Effector memory CD4-positive, alpha-beta T cell (primary cell): ENCODE data around the gene KCNJ6.
"Not testable (repeated sequence)": the region's sequence is repeated elsewhere in the genome, so short reads cannot be mapped to it uniquely, and the experiment has no call there.

Experiments
- DNase-seq, 3 donors: peaks; one replicate each; pipeline ENCODE4 v3.0.0-alpha.2; 2020
- H3K27ac ChIP-seq: 2 replicates; pipeline ENCODE4 v1.7.0; 2013; ENCODE audit warnings: mild to moderate bottlenecking, low read length, moderate library complexity; ENCODE audit not compliant: insufficient read depth, poor library complexity, severe bottlenecking
- H3K27me3 ChIP-seq: replicated peaks from 2 replicates; pipeline ENCODE4 v1.7.0; 2013; ENCODE audit warnings: mild to moderate bottlenecking, low read length; ENCODE audit not compliant: insufficient read depth, control insufficient read depth, poor library complexity, severe bottlenecking
- H3K36me3 ChIP-seq: 2 replicates; pipeline ENCODE4 v1.7.0; 2013; ENCODE audit warnings: mild to moderate bottlenecking, low read length, moderate library complexity; ENCODE audit not compliant: control insufficient read depth, insufficient read depth
- H3K4me1 ChIP-seq: 2 replicates; pipeline ENCODE4 v1.7.0; 2013; ENCODE audit warnings: low read length, mild to moderate bottlenecking; ENCODE audit not compliant: control insufficient read depth, insufficient read depth, poor library complexity, severe bottlenecking
- H3K4me3 ChIP-seq: 2 replicates; pipeline ENCODE4 v1.7.0; 2013; ENCODE audit warnings: low read length, low read depth, mild to moderate bottlenecking; ENCODE audit not compliant: insufficient read depth, poor library complexity, severe bottlenecking
- H3K9me3 ChIP-seq: 2 replicates; pipeline ENCODE4 v1.7.0; 2013; ENCODE audit warnings: mild to moderate bottlenecking, low read length, moderate library complexity; ENCODE audit not compliant: control insufficient read depth

The KCNJ6 gene

DNA sequence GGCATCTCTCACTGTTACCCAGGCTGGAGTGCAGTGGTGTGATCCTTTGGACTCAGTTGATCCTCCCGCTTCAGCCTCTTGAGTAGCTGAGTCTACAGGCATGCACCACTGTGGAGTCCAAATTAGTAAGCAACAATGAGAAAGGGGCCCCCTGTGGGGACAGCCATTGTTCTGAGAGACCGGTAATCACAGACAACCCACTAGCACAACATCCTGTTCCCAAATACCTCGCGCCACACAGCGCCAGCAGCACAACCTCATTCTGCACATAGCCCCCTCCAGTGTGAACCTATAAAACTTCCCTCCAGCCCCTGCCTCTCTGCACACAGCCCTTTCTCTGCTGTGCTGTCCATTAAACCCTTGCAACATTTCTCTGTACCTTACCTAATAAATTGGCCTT lies 323.2 kb downstream of the KCNJ6 start:
- no peak overlapping the region for H3K4me3 ChIP-seq
- H3K27me3 ChIP-seq = no peaks in the 10 kb centered on the region
- no peaks in the 10 kb centered on the region for H3K4me1 ChIP-seq
- H3K27ac ChIP-seq = no peak overlapping the region
- H3K36me3 ChIP-seq = no peaks in the 10 kb centered on the region
- H3K9me3 ChIP-seq = no peaks in the 10 kb centered on the region
- DNase-seq = no peak

DNA sequence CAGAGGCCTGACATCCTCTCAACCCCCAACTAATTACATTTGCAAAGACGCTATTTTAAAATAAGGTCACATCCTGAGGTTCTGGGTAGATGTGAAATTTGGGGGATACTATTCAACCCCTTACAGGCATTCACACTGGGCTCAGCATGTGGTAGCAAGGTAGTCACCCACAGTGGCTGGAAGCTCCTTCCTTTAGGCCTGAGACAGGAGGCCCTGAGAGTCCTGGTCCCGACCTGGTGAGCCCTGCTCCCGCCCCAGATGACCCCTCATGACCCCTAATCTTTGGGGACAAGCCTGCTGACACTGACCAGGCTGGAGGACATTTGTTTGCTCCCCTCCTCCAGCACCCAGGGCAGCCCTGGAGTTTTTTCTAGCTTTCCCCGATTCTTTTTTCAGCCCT lies 323.8 kb downstream of the KCNJ6 start:
- Histone ChIP-seq H3K27me3 (no peaks in the 10 kb centered on the region), H3K36me3 (no peaks in the 10 kb centered on the region), H3K27ac (no peak overlapping the region), H3K4me3 (no peak overlapping the region), H3K4me1 (no peaks in the 10 kb centered on the region), H3K9me3 (no peaks in the 10 kb centered on the region)
- DNase-seq = no peak

DNA sequence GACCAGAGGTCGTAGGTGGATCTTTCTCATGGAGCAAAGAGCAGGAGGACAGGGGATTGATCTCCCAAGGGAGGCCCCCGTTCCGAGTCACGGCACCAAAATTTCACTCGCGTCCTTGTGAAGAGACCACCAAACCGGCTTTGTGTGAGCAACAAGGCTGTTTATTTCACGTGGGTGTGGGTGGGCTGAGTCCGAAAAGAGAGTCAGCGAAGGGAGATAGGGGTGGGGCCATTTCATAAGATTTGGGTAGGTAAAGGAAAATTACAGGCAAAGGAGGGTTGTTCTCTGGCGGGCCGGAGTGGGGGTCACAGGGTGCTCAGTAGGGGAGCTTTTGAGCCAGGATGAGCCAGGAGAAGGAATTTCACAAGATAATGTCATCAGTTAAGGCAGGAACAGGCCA lies 324.3 kb downstream of the KCNJ6 start:
- not testable (repeated sequence) for H3K4me1 ChIP-seq, H3K4me3 ChIP-seq, H3K27me3 ChIP-seq, H3K36me3 ChIP-seq, H3K9me3 ChIP-seq, DNase-seq, H3K27ac ChIP-seq

DNA sequence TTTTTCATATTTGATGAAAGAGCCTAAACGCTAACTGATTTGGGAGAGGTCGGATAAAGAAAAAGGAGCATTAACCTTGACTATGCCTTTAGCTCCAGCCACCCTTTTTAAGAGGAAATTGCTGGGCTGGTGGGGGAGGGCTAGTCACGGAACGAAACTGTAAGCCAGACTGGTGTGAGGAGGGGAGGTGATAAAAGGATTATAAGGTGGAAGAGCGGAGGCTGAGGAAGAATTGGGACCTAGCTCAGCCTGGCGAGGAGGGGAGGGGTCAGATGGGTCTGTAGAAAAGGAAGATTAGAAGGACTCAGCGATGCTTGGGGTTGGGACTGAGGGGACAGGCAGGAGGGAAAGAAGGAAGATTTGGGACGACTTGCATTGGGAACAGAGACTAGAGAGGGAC lies 325.4 kb downstream of the KCNJ6 start:
- not testable (repeated sequence) for H3K4me1 ChIP-seq

DNA sequence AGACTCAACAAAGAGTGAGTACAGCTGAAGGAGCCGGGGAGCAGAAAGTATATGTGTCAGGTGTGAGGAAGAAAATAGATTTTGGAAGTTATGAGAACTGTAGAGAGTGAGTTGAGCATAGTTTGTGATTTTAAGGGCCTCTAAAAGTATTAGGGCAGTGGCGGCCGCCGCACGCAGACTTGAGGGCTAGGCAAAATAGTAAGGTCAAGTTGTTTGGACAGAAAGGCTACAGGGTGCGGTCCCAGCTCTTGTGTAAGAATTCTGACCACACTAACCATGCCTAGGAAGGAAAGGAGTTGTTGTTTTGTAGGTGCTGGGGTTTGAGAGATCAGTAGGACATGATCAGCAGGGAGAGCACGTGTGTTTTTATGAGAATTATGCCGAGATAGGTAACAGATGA lies 327.6 kb downstream of the KCNJ6 start:
- H3K9me3 ChIP-seq, H3K36me3 ChIP-seq, H3K27ac ChIP-seq, H3K4me3 ChIP-seq, H3K27me3 ChIP-seq, H3K4me1 ChIP-seq, DNase-seq: not testable (repeated sequence)

More for the DNA sequence above, 325.4 kb downstream of the KCNJ6 start:
- not testable (repeated sequence) for H3K4me3 ChIP-seq, H3K27ac ChIP-seq, H3K27me3 ChIP-seq, H3K36me3 ChIP-seq, DNase-seq, H3K9me3 ChIP-seq

DNA sequence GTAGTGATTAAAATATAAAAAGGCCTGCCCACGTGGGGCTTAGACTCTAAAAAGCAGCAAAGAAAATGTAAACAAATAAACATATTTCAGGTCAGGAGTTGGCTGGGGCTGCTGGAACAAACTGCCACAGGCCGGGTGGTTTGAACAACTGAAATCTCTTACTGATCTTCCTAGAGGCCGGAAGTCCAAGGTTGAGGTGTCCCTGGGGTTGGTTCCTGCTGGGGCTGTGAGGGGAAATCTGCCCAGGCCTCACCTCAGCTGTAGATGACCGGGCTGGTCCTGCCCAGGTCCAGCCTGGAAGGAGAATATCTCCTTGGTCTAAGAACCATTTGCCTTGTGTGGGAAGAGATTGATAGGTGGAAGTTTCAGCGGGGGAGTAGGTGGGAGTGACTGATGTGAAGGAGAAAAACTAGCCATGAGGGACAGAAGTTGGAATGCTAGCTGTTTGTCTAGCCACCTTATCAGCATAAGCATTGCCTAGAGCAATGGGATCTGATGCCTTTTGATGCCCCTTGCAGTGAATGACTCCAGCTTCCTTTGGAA lies 328.6 kb downstream of the KCNJ6 start:
- Histone ChIP-seq H3K36me3 (no peaks in the 10 kb centered on the region), H3K9me3 (no peaks in the 10 kb centered on the region), H3K27ac (no peak overlapping the region), H3K4me3 (no peak overlapping the region), H3K4me1 (no peaks in the 10 kb centered on the region), H3K27me3 (no peaks in the 10 kb centered on the region)
- DNase-seq = no peak

DNA sequence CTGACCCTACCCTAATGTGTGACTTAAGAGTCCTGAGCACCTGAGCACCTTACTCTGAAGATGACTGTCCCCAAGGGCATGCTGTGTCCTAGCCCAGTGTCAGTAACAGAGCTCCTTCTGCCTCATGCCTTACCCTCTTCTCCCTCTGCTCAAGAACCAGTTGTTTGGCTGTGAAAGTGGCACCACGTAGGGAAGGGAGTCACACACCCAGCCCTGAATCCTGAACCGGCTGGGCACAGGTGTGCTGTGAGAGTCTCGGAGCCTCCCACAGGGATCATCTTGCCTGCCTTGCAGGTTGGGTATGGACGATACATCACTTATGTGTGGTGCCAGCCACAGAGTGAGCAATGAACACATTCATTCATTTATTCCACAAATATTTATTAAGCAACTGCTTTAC lies 329.1 kb downstream of the KCNJ6 start:
- Histone ChIP-seq H3K4me3 (no peak overlapping the region), H3K27ac (no peak overlapping the region), H3K4me1 (no peaks in the 10 kb centered on the region), H3K36me3 (no peaks in the 10 kb centered on the region), H3K27me3 (no peaks in the 10 kb centered on the region), H3K9me3 (no peaks in the 10 kb centered on the region)
- no peak for DNase-seq

DNA sequence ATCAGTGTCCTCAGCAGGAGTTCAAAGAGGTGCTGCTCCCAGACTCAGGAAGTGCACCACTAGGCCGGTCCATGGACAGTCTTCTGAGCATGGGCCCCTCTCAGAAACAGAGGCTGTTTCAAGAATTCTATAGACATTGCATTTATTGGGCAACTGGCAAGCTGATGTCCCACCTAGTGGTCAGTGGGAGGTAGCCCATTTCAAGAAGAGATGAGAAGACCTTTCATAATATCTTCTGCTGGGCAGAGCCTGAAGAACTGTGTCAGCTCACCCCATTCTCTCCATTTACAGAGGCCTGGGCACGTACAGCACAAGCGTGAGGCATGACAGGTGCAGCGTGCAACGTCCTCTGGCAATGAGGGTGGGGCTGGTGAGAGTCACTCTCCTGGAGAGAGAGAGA lies 333.7 kb downstream of the KCNJ6 start:
- Histone ChIP-seq H3K27me3 (no peaks in the 10 kb centered on the region), H3K4me3 (no peak overlapping the region), H3K27ac (no peak overlapping the region), H3K36me3 (no peaks in the 10 kb centered on the region), H3K4me1 (no peaks in the 10 kb centered on the region), H3K9me3 (no peaks in the 10 kb centered on the region)
- DNase-seq = no peak

DNA sequence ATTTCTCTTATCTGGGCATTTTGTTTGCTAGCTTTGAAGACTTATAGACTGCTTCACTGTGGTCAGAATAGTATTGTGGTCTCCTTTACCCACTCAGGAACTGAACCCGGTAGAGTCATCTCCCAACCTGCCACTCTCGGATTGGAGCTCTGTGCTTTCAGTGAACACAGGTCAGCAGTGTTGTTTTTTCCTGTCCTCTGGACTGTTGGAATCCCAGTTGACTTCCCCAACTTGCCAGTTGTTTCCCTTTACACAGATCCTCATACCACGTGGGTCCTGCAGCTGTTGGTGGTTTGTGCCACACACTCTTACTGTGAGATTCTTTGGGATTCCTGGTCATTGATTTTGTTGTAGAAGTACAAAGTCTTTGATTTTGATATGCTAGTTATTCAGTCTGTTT lies 335.6 kb downstream of the KCNJ6 start:
- Histone ChIP-seq H3K9me3 (no peaks in the 10 kb centered on the region), H3K4me3 (no peak overlapping the region), H3K4me1 (no peaks in the 10 kb centered on the region), H3K27ac (no peak overlapping the region), H3K36me3 (no peaks in the 10 kb centered on the region), H3K27me3 (no peaks in the 10 kb centered on the region)
- no peak for DNase-seq

DNA sequence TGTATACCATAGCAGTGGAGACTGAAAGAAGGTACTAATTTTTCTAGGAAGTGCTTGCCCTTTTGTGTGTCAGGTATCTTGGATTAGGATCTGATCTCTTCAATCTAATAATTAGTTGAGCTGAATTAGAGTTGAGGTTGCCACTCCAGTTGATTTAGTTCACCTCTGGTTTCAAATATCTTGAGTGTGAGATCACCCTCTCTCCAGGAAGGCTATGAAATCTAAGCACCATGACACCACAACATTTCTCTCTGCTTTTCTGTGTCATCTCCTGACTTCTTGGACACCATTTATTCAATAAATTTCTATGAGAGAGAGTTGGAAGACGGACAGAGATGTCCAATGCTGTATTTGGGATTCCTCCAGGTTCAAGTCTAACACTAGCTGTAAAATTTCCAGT lies 336.9 kb downstream of the KCNJ6 start:
- DNase-seq = no peak
- H3K9me3 ChIP-seq = no peaks in the 10 kb centered on the region
- H3K27me3 ChIP-seq = no peaks in the 10 kb centered on the region
- H3K27ac ChIP-seq = no peak overlapping the region
- no peak overlapping the region for H3K4me3 ChIP-seq
- H3K4me1 ChIP-seq = no peaks in the 10 kb centered on the region
- H3K36me3 ChIP-seq = no peaks in the 10 kb centered on the region
